ENCODE measurements around the gene PTPRD. TPM values are rescaled to one million over a fixed set of nuclear protein-coding genes. Genes with fewer than 3 reads are reported as not detected.

Gene PTPRD
- total and polyA plus RNA-seq, 2 experiments from 2014 or later, result 11.5 to 58.0 TPM

GRCh38 chr9:8823131-8823895, 1789.5 kb downstream of the PTPRD start:
- Mint-ChIP-seq H3K27ac (peak overlapping the region; percentile 65), H3K4me1 (peaks cover 44% of the 10 kb centered on the region), H3K9me3 (no peaks in the 10 kb centered on the region; the same call in 2 of the 3 replicates), H3K27me3 (ENCODE audit: insufficient read depth, low read depth, poor library complexity) (no peaks in the 10 kb centered on the region), H3K4me3 (no peak overlapping the region), H3K36me3 (ENCODE audit: low read depth) (no peaks in the 10 kb centered on the region)
- H3F3A ChIP-seq (replicated peaks; ENCODE audit: low read depth), result no peaks in the 10 kb centered on the region
- TF ChIP-seq EZH2 (IDR thresholded peaks at IDR 0.05; ENCODE audit: low read depth, unreplicated experiment) (no peak), NANOG (IDR thresholded peaks at IDR 0.05; ENCODE audit: borderline replicate concordance) (no peak), STAT1 (IDR thresholded peaks at IDR 0.05; ENCODE audit: unreplicated experiment) (no peak), EZH2phosphoT487 (IDR thresholded peaks at IDR 0.05; ENCODE audit: unreplicated experiment) (no peak), JUNB (IDR thresholded peaks at IDR 0.05; ENCODE audit: unreplicated experiment) (no peak), CTCF (conservative IDR thresholded peaks at IDR 0.05; ENCODE audit: low read depth in 2 of 2) (no peak), ZNF331 (CRISPR knock-in tag; IDR thresholded peaks at IDR 0.05; ENCODE audit: low read depth) (no peak), ETS1 (IDR thresholded peaks at IDR 0.05) (no peak), ZNF114 (CRISPR knock-in tag; IDR thresholded peaks at IDR 0.05) (no peak), POLR2AphosphoS5 (IDR thresholded peaks at IDR 0.05; ENCODE audit: low read depth) (no peak)
- TF ChIP-seq, protein P1, sequence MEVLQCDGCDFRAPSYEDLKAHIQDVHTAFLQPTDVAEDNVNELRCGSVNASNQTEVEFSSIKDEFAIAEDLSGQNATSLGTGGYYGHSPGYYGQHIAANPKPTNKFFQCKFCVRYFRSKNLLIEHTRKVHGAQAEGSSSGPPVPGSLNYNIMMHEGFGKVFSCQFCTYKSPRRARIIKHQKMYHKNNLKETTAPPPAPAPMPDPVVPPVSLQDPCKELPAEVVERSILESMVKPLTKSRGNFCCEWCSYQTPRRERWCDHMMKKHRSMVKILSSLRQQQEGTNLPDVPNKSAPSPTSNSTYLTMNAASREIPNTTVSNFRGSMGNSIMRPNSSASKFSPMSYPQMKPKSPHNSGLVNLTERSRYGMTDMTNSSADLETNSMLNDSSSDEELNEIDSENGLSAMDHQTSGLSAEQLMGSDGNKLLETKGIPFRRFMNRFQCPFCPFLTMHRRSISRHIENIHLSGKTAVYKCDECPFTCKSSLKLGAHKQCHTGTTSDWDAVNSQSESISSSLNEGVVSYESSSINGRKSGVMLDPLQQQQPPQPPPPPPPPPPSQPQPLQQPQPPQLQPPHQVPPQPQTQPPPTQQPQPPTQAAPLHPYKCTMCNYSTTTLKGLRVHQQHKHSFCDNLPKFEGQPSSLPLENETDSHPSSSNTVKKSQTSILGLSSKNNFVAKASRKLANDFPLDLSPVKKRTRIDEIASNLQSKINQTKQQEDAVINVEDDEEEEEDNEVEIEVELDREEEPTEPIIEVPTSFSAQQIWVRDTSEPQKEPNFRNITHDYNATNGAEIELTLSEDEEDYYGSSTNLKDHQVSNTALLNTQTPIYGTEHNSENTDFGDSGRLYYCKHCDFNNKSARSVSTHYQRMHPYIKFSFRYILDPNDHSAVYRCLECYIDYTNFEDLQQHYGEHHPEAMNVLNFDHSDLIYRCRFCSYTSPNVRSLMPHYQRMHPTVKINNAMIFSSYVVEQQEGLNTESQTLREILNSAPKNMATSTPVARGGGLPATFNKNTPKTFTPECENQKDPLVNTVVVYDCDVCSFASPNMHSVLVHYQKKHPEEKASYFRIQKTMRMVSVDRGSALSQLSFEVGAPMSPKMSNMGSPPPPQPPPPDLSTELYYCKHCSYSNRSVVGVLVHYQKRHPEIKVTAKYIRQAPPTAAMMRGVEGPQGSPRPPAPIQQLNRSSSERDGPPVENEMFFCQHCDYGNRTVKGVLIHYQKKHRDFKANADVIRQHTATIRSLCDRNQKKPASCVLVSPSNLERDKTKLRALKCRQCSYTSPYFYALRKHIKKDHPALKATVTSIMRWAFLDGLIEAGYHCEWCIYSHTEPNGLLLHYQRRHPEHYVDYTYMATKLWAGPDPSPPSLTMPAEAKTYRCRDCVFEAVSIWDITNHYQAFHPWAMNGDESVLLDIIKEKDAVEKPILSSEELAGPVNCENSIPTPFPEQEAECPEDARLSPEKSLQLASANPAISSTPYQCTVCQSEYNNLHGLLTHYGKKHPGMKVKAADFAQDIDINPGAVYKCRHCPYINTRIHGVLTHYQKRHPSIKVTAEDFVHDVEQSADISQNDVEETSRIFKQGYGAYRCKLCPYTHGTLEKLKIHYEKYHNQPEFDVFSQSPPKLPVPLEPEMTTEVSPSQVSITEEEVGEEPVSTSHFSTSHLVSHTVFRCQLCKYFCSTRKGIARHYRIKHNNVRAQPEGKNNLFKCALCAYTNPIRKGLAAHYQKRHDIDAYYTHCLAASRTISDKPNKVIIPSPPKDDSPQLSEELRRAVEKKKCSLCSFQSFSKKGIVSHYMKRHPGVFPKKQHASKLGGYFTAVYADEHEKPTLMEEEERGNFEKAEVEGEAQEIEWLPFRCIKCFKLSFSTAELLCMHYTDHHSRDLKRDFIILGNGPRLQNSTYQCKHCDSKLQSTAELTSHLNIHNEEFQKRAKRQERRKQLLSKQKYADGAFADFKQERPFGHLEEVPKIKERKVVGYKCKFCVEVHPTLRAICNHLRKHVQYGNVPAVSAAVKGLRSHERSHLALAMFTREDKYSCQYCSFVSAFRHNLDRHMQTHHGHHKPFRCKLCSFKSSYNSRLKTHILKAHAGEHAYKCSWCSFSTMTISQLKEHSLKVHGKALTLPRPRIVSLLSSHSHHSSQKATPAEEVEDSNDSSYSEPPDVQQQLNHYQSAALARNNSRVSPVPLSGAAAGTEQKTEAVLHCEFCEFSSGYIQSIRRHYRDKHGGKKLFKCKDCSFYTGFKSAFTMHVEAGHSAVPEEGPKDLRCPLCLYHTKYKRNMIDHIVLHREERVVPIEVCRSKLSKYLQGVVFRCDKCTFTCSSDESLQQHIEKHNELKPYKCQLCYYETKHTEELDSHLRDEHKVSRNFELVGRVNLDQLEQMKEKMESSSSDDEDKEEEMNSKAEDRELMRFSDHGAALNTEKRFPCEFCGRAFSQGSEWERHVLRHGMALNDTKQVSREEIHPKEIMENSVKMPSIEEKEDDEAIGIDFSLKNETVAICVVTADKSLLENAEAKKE (CRISPR knock-in tag; IDR thresholded peaks at IDR 0.05), result no peak
- TF ChIP-seq, protein P2, sequence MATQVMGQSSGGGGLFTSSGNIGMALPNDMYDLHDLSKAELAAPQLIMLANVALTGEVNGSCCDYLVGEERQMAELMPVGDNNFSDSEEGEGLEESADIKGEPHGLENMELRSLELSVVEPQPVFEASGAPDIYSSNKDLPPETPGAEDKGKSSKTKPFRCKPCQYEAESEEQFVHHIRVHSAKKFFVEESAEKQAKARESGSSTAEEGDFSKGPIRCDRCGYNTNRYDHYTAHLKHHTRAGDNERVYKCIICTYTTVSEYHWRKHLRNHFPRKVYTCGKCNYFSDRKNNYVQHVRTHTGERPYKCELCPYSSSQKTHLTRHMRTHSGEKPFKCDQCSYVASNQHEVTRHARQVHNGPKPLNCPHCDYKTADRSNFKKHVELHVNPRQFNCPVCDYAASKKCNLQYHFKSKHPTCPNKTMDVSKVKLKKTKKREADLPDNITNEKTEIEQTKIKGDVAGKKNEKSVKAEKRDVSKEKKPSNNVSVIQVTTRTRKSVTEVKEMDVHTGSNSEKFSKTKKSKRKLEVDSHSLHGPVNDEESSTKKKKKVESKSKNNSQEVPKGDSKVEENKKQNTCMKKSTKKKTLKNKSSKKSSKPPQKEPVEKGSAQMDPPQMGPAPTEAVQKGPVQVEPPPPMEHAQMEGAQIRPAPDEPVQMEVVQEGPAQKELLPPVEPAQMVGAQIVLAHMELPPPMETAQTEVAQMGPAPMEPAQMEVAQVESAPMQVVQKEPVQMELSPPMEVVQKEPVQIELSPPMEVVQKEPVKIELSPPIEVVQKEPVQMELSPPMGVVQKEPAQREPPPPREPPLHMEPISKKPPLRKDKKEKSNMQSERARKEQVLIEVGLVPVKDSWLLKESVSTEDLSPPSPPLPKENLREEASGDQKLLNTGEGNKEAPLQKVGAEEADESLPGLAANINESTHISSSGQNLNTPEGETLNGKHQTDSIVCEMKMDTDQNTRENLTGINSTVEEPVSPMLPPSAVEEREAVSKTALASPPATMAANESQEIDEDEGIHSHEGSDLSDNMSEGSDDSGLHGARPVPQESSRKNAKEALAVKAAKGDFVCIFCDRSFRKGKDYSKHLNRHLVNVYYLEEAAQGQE (IDR thresholded peaks at IDR 0.05; ENCODE audit: unreplicated experiment), result no peak
- no peaks in the 10 kb centered on the region for H3K36me3 ChIP-seq (ENCODE audit: insufficient read depth)
- H3K4me3 ChIP-seq, result no peak overlapping the region
- no peak for DNase-seq (ENCODE audit: low spot score)
- H3K4me1 ChIP-seq (ENCODE audit: insufficient read depth), result peaks cover 24% of the 10 kb centered on the region; the same call in 1 of the 2 replicates
- 0 out of 2 replicates have a peak, but pooled peaks cover 3% of the 10 kb centered on the region for H3K9me2 ChIP-seq (ENCODE audit: insufficient read depth)
- no peaks in the 10 kb centered on the region for H4K20me1 ChIP-seq (replicated peaks; ENCODE audit: insufficient read depth)
- no peak overlapping the region for H2AFZ ChIP-seq
- H3K27ac ChIP-seq (ENCODE audit: low read depth), result 0 out of 2 replicates have a peak overlapping the region, but pooled peaks have one; percentile 6
- H3K27me3 ChIP-seq (ENCODE audit: insufficient read depth), result no peaks in the 10 kb centered on the region
- no peak overlapping the region for H3K4me2 ChIP-seq
- no peak for ATAC-seq
- peaks cover 5% of the 10 kb centered on the region; the same call in 1 of the 2 replicates for H3K79me2 ChIP-seq (replicated peaks; ENCODE audit: insufficient read depth)
